Inferior parietal cortex (tissue), 1 donor: ENCODE measurements around the gene CPM.

Experiments used
- DNase-seq: peaks from one replicate; pipeline ENCODE4 v3.0.0-alpha.2; 2016; ENCODE audit errors: extremely low spot score

The CPM gene

GRCh38 chr12:68878846-68879245 is 54.1 kb downstream of the CPM start:
- no peak for DNase-seq

GRCh38 chr12:68878283-68878682 is 54.7 kb downstream of the CPM start:
- no peak for DNase-seq

GRCh38 chr12:68877583-68877982 is 55.4 kb downstream of the CPM start:
- no peak for DNase-seq

GRCh38 chr12:68876461-68876860 is 56.5 kb downstream of the CPM start:
- DNase-seq: peak; percentile 19

GRCh38 chr12:68873316-68873715 is 59.7 kb downstream of the CPM start:
- DNase-seq: no peak

DNA sequence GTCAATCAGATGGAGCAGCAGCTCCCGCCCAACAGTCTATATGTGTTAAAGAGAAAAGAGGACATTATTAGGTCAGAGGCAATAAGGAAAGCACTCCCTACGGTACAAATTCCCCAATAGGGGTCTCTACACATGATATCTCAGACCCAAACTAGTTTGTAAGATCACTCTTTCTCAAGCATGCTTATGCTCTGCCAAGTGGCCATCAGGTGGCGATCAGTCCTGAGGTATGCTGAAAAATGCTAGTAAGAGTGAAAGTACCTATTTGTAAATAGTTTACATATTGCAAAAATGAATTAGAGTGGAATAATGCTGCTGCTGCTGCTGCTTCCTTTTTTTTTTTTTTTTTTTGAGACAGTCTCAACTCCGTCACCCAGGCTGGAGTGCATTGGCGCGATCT is 61.0 kb downstream of the CPM start:
- no peak for DNase-seq

- no peak for DNase-seq
Observed at GRCh38 chr12:68871396-68871795, 61.6 kb downstream of the CPM start.

- DNase-seq: no peak
Observed at GRCh38 chr12:68870443-68870842, 62.5 kb downstream of the CPM start.

DNA sequence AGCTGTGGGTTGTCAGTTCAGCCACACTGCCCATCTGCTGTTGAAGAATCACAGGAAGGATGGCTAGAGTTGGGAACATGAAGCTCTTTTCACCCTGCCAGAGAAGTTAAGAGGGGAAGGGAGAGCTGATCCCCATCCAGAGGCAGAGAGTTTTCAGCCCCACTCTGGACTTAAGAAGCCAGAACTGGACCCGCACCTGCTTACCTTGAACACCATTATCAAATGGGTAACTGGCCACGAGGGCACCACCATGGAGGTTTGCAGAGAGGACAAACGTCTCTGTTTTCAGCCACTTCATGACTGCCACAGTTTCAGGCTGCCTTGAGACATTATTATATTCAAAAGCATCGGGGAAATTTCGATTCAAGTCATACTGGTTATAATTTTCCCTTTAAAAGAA is 63.0 kb downstream of the CPM start:
- no peak for DNase-seq

DNA sequence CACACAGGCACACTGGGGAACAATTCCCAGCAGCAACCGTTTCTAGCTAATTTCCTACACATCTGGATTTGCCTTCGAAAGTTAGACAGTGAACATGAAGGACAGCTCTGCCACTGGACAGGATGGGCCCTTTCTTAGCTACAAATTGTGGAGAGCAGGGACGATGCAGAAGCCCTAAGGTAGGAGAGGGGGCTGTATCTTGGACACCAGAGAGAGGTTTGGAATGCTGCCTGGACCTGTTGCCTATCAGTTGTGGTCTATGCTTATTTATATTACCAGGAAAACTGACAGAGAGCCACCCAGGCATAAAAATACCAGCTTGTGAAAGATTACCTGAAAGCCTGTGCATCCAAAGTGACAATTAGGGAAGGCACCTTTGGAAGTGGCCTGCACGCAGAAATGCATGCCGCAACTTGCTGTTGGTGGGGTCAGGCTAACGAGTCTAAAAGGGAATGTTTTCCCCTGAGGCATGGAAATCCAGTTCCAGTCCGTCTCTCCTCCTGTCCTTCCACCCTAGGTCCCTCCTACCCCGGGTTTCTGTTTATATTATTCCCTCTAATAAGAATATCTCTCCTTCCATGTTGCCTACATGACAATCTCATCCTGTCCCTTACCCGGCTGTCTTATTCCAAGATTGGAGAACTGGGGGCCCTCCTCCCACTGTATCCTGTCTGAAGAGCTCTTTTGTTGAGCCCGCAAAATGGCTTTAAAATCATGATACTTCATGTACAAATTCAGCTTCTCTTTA is 64.8 kb downstream of the CPM start:
- no peak for DNase-seq

GRCh38 chr12:68867606-68868005 is 65.4 kb downstream of the CPM start:
- no peak for DNase-seq

- DNase-seq: no peak
Observed at GRCh38 chr12:68866950-68867349, 66.0 kb downstream of the CPM start.

DNA sequence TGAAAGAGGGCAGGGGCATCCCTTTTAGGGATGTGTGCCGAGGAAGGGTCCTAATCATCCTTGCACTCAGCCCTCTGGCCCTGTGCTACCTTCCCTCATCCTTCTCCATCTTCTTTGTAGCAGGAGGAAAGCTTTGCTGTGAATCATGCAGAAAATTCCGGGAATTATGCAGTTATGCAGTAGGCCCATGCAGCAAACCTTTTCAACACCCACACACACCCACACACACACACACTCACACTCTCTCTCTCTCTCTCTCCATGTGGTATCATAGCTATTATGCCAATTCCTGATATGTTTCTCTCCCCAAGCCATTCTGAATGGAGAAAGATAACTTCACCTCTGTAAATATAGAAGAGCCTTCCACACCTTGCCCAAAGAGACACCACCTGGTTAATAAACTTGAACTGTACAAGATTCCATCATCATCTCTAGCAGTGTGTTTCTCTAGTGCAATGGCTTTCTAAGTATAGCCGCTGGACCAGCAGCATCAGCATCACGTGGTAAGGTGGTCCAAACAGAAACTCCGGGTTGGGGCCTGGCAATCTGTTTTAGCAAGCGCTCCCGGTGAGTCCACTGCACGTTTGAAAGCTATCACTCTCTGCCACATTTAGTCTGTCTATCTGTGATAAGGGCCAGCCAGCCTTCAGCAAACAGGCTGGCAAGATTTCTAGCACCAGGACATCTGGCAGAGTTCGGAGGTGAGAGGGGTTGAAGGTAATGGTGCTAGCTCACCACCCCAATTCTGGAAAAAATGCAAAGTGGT is 67.4 kb downstream of the CPM start:
- no peak for DNase-seq

GRCh38 chr12:68864604-68865003 is 68.4 kb downstream of the CPM start:
- no peak for DNase-seq

GRCh38 chr12:68863886-68864454 is 69.0 kb downstream of the CPM start:
- peak; percentile 65 for DNase-seq

GRCh38 chr12:68863109-68863770 is 69.7 kb downstream of the CPM start:
- no peak for DNase-seq

DNA sequence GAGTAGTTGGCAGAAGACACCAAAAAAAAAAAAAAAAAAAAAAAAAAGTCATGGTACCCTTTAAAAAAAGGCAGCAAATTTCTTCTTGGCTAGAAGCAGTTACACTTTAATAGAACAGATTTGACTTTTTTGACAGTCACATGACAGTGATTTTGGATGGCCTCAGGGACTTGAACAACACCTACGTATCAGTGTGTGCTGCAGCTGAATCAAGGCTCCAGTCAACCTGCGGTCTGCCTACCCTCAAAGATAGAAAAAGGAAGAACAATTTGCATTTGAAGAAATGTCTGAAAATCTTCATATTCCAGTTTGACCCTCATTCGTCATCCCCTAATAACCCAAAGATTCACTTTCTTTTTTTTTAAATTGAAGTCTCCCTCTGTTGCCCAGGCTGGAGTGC is 71.1 kb downstream of the CPM start:
- DNase-seq: no peak

- DNase-seq: no peak
Observed at GRCh38 chr12:68856510-68856909, 76.5 kb downstream of the CPM start.

DNA sequence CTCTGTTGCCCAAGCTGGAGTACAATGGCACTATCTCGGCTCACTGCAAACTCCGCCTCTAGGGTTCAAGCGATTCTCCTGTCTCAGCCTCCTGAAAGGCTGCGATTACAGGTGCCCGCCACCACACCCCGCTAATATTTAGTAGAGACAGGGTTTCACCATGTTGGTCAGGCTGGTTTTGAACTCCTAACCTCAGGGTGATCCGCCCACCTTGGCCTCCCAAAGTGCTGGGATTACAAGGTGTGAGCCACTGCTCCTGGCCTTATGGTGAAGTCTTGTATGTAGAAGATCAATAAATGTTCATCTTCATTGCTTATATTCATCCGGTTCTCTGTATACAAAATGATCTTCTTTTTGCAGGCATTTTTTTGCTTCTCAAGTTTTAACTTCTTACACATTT is 77.2 kb downstream of the CPM start:
- no peak for DNase-seq

DNA sequence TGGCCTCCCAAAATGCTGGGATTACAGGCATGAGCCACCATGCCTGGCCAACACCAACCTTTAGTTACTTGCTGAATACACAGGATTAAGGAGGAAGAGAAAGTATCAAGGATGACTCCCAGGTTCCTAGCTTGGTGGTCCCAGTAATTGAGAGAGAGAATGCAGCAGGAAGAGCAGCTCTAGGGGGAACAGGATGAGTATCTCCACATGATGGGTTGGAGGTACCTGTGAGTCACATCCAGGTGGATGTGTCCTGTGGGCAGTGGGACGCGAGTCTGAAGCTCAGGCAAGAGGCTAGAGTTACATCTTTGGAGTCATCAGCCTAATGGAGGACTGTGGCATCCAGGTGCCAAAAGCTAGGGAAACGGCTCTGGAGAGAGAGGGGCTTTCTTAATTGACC is 77.9 kb downstream of the CPM start:
- DNase-seq: no peak

DNA sequence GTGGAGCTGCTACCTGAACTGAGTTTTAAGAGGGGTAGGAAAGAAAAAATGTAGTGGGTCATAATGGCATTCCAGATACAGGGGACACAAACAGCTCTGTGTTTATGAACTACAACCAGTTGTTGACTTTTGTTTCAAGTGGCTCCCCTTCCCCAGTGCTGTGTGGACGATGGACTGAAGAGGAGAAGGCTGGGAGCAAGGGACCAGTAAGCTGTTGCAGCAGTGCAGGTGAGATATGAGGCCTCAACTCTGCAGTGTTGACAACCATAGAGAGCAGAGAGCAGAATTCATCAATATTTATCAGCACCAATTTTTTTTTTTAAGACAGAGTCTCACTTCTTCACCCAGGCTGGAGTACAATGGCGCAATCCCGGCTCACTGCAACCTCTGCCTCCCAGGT is 78.4 kb downstream of the CPM start:
- no peak for DNase-seq

GRCh38 chr12:68854078-68854468 is 78.9 kb downstream of the CPM start:
- no peak for DNase-seq
